ENCODE measurements around the gene DPF3. TPM values are rescaled to one million over a fixed set of nuclear protein-coding genes. Genes with fewer than 3 reads are reported as not detected.

The DPF3 gene
- total RNA-seq, 1 experiment from 2014 or later, result not detected

DNA sequence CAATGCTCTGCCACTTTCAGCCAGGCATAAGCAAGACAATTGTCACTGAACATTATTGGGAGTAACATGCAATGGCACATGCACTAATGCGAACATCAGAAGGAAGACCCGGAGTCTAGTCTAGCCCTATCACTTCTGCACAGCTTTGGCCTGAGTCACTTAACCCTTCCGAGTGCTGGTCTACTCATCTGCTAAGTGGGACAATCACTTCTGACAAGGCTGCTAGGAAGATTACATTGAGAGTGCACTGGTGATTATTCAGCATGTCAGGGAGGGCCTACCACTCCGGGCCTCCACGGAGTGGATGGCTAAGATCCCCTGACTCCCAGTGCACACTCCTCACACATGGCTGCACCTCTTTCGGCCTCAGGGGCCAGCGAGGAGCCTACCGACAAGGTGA lies 240.9 kb downstream of the DPF3 start:
- TF ChIP-seq, protein P1, sequence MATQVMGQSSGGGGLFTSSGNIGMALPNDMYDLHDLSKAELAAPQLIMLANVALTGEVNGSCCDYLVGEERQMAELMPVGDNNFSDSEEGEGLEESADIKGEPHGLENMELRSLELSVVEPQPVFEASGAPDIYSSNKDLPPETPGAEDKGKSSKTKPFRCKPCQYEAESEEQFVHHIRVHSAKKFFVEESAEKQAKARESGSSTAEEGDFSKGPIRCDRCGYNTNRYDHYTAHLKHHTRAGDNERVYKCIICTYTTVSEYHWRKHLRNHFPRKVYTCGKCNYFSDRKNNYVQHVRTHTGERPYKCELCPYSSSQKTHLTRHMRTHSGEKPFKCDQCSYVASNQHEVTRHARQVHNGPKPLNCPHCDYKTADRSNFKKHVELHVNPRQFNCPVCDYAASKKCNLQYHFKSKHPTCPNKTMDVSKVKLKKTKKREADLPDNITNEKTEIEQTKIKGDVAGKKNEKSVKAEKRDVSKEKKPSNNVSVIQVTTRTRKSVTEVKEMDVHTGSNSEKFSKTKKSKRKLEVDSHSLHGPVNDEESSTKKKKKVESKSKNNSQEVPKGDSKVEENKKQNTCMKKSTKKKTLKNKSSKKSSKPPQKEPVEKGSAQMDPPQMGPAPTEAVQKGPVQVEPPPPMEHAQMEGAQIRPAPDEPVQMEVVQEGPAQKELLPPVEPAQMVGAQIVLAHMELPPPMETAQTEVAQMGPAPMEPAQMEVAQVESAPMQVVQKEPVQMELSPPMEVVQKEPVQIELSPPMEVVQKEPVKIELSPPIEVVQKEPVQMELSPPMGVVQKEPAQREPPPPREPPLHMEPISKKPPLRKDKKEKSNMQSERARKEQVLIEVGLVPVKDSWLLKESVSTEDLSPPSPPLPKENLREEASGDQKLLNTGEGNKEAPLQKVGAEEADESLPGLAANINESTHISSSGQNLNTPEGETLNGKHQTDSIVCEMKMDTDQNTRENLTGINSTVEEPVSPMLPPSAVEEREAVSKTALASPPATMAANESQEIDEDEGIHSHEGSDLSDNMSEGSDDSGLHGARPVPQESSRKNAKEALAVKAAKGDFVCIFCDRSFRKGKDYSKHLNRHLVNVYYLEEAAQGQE (IDR thresholded peaks at IDR 0.05; ENCODE audit: insufficient read depth in 1 of 2, low read depth in 2 of 2, low read length in 1 of 2), result no peak
- TF ChIP-seq CTCF (IDR thresholded peaks at IDR 0.05) (no peak), POLR2AphosphoS5 (IDR thresholded peaks at IDR 0.05; ENCODE audit: low read depth, low read length) (no peak), SIN3A (IDR thresholded peaks at IDR 0.05; ENCODE audit: borderline replicate concordance, insufficient read depth, low read depth, low read length) (no peak), TCF7L2 (IDR thresholded peaks at IDR 0.05; ENCODE audit: low read depth, low read length) (no peak)
- intact Hi-C loops (cut with micrococcal nuclease; ENCODE audit: unreplicated experiment) (no loop called here), in situ Hi-C loops (cut with HindIII; ENCODE audit: low pct_unique_long_range_greater_than_20kb, low sequenced_read_pairs) (no loop called here)
- Histone ChIP-seq H3K9me3 (ENCODE audit: control insufficient read depth, insufficient read depth, low read depth, low read length) (no peaks in the 10 kb centered on the region), H3K4me1 (ENCODE audit: control insufficient read depth, insufficient read depth, low read length) (no peaks in the 10 kb centered on the region), H3K4me3 (ENCODE audit: low read depth in 2 of 2, low read length in 2 of 2) (no peak overlapping the region), H3K27ac (ENCODE audit: low read length) (no peak overlapping the region), H3K36me3 (ENCODE audit: control insufficient read depth, insufficient read depth, low read length) (no peaks in the 10 kb centered on the region), H3K27me3 (ENCODE audit: control insufficient read depth, insufficient read depth, low read length) (peaks cover 4% of the 10 kb centered on the region; the same call in 1 of the 2 replicates)
- DNase-seq (ENCODE audit: low read depth, low spot score) (no peak), ATAC-seq (no peak)
- CTCF ChIA-PET, result no interaction called here
- POLR2A ChIA-PET, result no interaction called here
- BruUV-seq (replicated peaks), result no TSS peak

- in situ Hi-C loops (cut with HindIII; ENCODE audit: low pct_unique_long_range_greater_than_20kb, low sequenced_read_pairs) (no loop called here), intact Hi-C loops (cut with micrococcal nuclease; ENCODE audit: unreplicated experiment) (no loop called here)
- DNase-seq (ENCODE audit: low read depth, low spot score), result no peak
- no peaks in the 10 kb centered on the region for H3K4me1 ChIP-seq (ENCODE audit: control insufficient read depth, insufficient read depth, low read length)
- no peak overlapping the region for H3K4me3 ChIP-seq (ENCODE audit: low read depth in 2 of 2, low read length in 2 of 2)
- CTCF ChIA-PET, result no interaction called here
- no TSS peak for BruUV-seq (replicated peaks)
- POLR2A ChIA-PET, result no interaction called here
- H3K36me3 ChIP-seq (ENCODE audit: control insufficient read depth, insufficient read depth, low read length), result no peaks in the 10 kb centered on the region
- H3K9me3 ChIP-seq (ENCODE audit: control insufficient read depth, insufficient read depth, low read depth, low read length), result no peaks in the 10 kb centered on the region
- no peak for TF ChIP-seq POLR2AphosphoS5 (IDR thresholded peaks at IDR 0.05; ENCODE audit: low read depth, low read length)
- TF ChIP-seq CTCF (IDR thresholded peaks at IDR 0.05), result no peak
- TF ChIP-seq TCF7L2 (IDR thresholded peaks at IDR 0.05; ENCODE audit: low read depth, low read length), result no peak
- no peak for TF ChIP-seq SIN3A (IDR thresholded peaks at IDR 0.05; ENCODE audit: borderline replicate concordance, insufficient read depth, low read depth, low read length)
- TF ChIP-seq, protein P1 (IDR thresholded peaks at IDR 0.05; ENCODE audit: insufficient read depth in 1 of 2, low read depth in 2 of 2, low read length in 1 of 2), result no peak
- no peak overlapping the region for H3K27ac ChIP-seq (ENCODE audit: low read length)
- no peak for ATAC-seq
- H3K27me3 ChIP-seq (ENCODE audit: control insufficient read depth, insufficient read depth, low read length), result peaks cover 4% of the 10 kb centered on the region; the same call in 1 of the 2 replicates
Observed at GRCh38 chr14:72652179-72652578, 241.7 kb downstream of the DPF3 start.
